ENCODE measurements around the gene CAPN15.

DNA sequence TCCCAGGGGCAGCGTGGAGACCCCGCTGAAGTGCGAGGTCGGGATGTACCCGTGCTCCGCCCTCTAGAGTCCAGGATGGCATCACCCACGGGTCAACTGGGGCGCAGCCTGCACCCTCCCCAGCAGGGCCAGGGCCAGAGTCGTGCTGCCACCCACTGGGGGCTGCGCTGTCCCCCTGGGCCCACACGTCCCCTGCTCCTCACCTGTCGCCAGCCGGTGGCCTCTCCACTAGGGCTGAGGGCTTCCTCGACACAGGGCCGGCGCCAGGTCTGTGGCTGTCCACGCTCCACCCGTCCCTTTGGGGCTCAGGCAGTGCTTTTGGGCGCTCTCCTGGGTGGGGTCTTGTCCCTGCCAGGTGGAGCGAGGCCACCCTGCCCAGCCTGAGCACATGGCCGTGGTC is 21.1 kb downstream of the CAPN15 start:
- no peak for TF ChIP-seq ERF (CRISPR knock-in tag; IDR thresholded peaks at IDR 0.05)
- TF ChIP-seq MAX (CRISPR knock-in tag; IDR thresholded peaks at IDR 0.05): no peak
- no peak for TF ChIP-seq STAG1 (CRISPR knock-in tag; IDR thresholded peaks at IDR 0.05; ENCODE audit: borderline replicate concordance)
- no peak for TF ChIP-seq E2F5 (CRISPR knock-in tag; IDR thresholded peaks at IDR 0.05)
- no peak for TF ChIP-seq REST (IDR thresholded peaks at IDR 0.05; ENCODE audit: borderline replicate concordance)
- no peak for TF ChIP-seq REST (CRISPR knock-in tag; IDR thresholded peaks at IDR 0.05; ENCODE audit: low read depth)
- no peak for TF ChIP-seq ZNF398 (CRISPR knock-in tag; IDR thresholded peaks at IDR 0.05)
- TF ChIP-seq ZNF23 (CRISPR knock-in tag; IDR thresholded peaks at IDR 0.05): no peak
- TF ChIP-seq HMG20A (CRISPR knock-in tag; conservative IDR thresholded peaks at IDR 0.05): no peak

Measured in K562 (cell line).